KMS-11 (cell line): ENCODE results near the gene PET100.

Experiments used
- H2AFZ ChIP-seq: fragments of 200-600 bp; sonication (generic); 2 replicates; pipeline ENCODE4 v1.6.1; 2016; ENCODE audit warnings: antibody characterized with exemption, mixed run types, low read depth
- H3K27ac ChIP-seq: fragments of 200-600 bp; sonication (generic); 2 replicates; pipeline ENCODE4 v1.6.1; 2016; ENCODE audit warnings: mild to moderate bottlenecking, mixed run types
- H3K27me3 ChIP-seq: fragments of 200-600 bp; sonication (generic); 2 replicates; pipeline ENCODE4 v1.6.1; 2017; ENCODE audit warnings: mild to moderate bottlenecking, low read depth, mixed run types, moderate library complexity; ENCODE audit not compliant: insufficient read depth
- H3K36me3 ChIP-seq: fragments of 200-600 bp; sonication (generic); 2 replicates; pipeline ENCODE4 v1.6.1; 2017; ENCODE audit warnings: mild to moderate bottlenecking, mixed run types; ENCODE audit not compliant: insufficient read depth
- H3K4me1 ChIP-seq: fragments of 200-600 bp; sonication (generic); 2 replicates; pipeline ENCODE4 v1.6.1; 2016; ENCODE audit warnings: mild to moderate bottlenecking, low read depth, mixed run types; ENCODE audit not compliant: poor library complexity, severe bottlenecking
- H3K4me2 ChIP-seq: fragments of 200-600 bp; sonication (generic); 2 replicates; pipeline ENCODE4 v1.7.0; 2016; ENCODE audit warnings: mild to moderate bottlenecking, mixed run types
- H3K4me3 ChIP-seq: fragments of 200-600 bp; sonication (generic); IDR thresholded peaks from 2 replicates; pipeline ENCODE4 v1.6.1; 2017; ENCODE audit warnings: low read depth, low read length, mixed read lengths; ENCODE audit not compliant: insufficient read depth
- H3K79me2 ChIP-seq: fragments of 200-600 bp; sonication (generic); 2 replicates; pipeline ENCODE4 v1.6.1; 2016; ENCODE audit warnings: low read depth, mixed run types; ENCODE audit not compliant: insufficient read depth
- H3K9ac ChIP-seq: fragments of 200-600 bp; sonication (generic); 2 replicates; pipeline ENCODE4 v1.6.1; 2016; ENCODE audit warnings: mild to moderate bottlenecking, mixed run types
- H4K20me1 ChIP-seq: fragments of 200-600 bp; sonication (generic); 2 replicates; pipeline ENCODE4 v1.6.1; 2016; ENCODE audit warnings: mild to moderate bottlenecking, mixed run types; ENCODE audit not compliant: insufficient read depth
- CTCF ChIP-seq: fragments of 200-600 bp; sonication (generic); conservative IDR thresholded peaks from 2 replicates; pipeline ENCODE4 v1.6.1; 2017; ENCODE audit warnings: low read depth, mild to moderate bottlenecking, antibody characterized with exemption, low read length, moderate library complexity, mixed read lengths

PET100 gene

GRCh38 chr19:7629347-7630054 is at the start of gene PET100, which contains the start of gene XAB2:
TSS of gene PET100 (plus strand) at chr19:7629793. CDS start at chr19:7629834, 41 bp downstream.
TSS of gene XAB2 (minus strand) at chr19:7629545. CDS start at chr19:7629527, 18 bp downstream.
- peaks cover 45% of the 10 kb centered on the region for H3K79me2 ChIP-seq
- no peak within 1 kb of the TSS for H3K4me3 ChIP-seq
- H2AFZ ChIP-seq = peak within 1 kb of the TSS; percentile 50
- TF ChIP-seq CTCF = no peak
- peaks cover 12% of the 10 kb centered on the region for H3K4me1 ChIP-seq
- H3K9ac ChIP-seq = peak within 1 kb of the TSS; percentile 78
- peak within 1 kb of the TSS; percentile 58 for H3K27ac ChIP-seq
- no peaks in the 10 kb centered on the region for H3K36me3 ChIP-seq
- peak within 1 kb of the TSS; percentile 90 for H3K4me2 ChIP-seq
- no peaks in the 10 kb centered on the region for H4K20me1 ChIP-seq
- H3K27me3 ChIP-seq = no peaks in the 10 kb centered on the region

GRCh38 chr19:7582446-7582845 is 47.1 kb upstream of the PET100 start:
- TF ChIP-seq CTCF = no peak
- Histone ChIP-seq H3K27ac (no peak overlapping the region), H2AFZ (no peak overlapping the region), H3K4me3 (no peak overlapping the region), H3K36me3 (no peaks in the 10 kb centered on the region), H3K9ac (no peak overlapping the region), H3K27me3 (peaks cover 56% of the 10 kb centered on the region), H3K4me1 (no peaks in the 10 kb centered on the region), H4K20me1 (no peaks in the 10 kb centered on the region), H3K79me2 (no peaks in the 10 kb centered on the region), H3K4me2 (no peak overlapping the region)

GRCh38 chr19:7589822-7590221 is 39.8 kb upstream of the PET100 start:
- no peak overlapping the region for H3K4me2 ChIP-seq
- no peak overlapping the region for H3K27ac ChIP-seq
- peaks cover 25% of the 10 kb centered on the region; the same call in 1 of the 2 replicates for H3K27me3 ChIP-seq

GRCh38 chr19:7590256-7590655 is 39.3 kb upstream of the PET100 start:
- H3K4me1 ChIP-seq = no peaks in the 10 kb centered on the region
- no peak overlapping the region for H3K4me2 ChIP-seq
- no peaks in the 10 kb centered on the region for H4K20me1 ChIP-seq
- no peak overlapping the region for H2AFZ ChIP-seq
- no peak overlapping the region for H3K9ac ChIP-seq
- H3K36me3 ChIP-seq = no peaks in the 10 kb centered on the region
- peaks cover 29% of the 10 kb centered on the region; the same call in 1 of the 2 replicates for H3K27me3 ChIP-seq
- H3K79me2 ChIP-seq = no peaks in the 10 kb centered on the region
- no peak for TF ChIP-seq CTCF
- H3K27ac ChIP-seq = no peak overlapping the region
- no peak overlapping the region for H3K4me3 ChIP-seq

More at GRCh38 chr19:7589822-7590221, 39.8 kb upstream of the PET100 start:
- Histone ChIP-seq H3K4me3 (no peak overlapping the region), H4K20me1 (no peaks in the 10 kb centered on the region), H3K79me2 (no peaks in the 10 kb centered on the region), H3K9ac (no peak overlapping the region), H3K36me3 (no peaks in the 10 kb centered on the region), H3K4me1 (no peaks in the 10 kb centered on the region), H2AFZ (no peak overlapping the region)
- TF ChIP-seq CTCF = no peak
